LNCAP (cell line): ENCODE measurements around the gene PKIG.

ENCODE experiments used
- TF ChIP-seq, protein P1 (sequence below): fragments of 450-650 bp; IDR thresholded peaks from 2 replicates; pipeline ENCODE4 v1.5.1; 2017; ENCODE audit warnings: mild to moderate bottlenecking

Gene PKIG

DNA sequence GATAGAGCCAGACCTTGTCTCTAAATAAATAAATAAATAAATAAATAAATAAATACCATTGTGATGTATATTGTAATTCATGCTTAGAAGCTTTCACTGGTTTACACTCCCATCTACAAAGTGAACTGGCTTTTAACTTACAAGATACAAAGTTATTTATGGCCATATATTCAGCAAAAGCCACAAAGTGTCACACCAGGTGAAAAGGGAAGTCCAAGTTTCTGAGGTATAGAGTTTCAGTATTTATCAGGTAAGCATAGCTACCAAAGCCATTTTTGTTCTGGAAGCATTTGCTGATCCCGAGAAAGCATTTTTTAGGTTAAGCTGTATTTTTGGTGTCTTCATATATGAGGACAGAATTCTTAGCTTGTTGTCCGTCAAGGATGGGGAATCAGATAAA lies 22.1 kb upstream of the PKIG start:
- TF ChIP-seq, protein P1, sequence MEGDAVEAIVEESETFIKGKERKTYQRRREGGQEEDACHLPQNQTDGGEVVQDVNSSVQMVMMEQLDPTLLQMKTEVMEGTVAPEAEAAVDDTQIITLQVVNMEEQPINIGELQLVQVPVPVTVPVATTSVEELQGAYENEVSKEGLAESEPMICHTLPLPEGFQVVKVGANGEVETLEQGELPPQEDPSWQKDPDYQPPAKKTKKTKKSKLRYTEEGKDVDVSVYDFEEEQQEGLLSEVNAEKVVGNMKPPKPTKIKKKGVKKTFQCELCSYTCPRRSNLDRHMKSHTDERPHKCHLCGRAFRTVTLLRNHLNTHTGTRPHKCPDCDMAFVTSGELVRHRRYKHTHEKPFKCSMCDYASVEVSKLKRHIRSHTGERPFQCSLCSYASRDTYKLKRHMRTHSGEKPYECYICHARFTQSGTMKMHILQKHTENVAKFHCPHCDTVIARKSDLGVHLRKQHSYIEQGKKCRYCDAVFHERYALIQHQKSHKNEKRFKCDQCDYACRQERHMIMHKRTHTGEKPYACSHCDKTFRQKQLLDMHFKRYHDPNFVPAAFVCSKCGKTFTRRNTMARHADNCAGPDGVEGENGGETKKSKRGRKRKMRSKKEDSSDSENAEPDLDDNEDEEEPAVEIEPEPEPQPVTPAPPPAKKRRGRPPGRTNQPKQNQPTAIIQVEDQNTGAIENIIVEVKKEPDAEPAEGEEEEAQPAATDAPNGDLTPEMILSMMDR: no peak

DNA sequence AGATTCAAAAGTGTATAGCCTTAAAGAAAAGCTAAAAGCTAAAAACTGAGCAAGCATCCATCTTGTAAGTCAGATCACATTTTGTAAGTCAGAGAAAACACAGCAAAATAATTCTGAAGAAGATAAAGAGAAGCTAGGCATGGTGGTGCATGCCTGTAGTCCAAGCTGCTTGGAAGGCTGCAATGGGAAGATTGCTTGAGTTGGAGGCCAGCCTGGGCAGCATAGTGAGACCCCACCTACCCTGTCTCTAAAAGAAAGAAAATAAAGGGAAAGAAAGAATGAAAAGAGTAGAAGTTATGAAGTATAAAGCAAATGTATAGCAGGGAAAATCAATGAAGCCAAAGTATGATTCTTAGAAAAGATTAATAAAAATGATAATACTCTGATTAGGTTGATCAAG lies 20.5 kb upstream of the PKIG start:
- TF ChIP-seq, protein P1: no peak

DNA sequence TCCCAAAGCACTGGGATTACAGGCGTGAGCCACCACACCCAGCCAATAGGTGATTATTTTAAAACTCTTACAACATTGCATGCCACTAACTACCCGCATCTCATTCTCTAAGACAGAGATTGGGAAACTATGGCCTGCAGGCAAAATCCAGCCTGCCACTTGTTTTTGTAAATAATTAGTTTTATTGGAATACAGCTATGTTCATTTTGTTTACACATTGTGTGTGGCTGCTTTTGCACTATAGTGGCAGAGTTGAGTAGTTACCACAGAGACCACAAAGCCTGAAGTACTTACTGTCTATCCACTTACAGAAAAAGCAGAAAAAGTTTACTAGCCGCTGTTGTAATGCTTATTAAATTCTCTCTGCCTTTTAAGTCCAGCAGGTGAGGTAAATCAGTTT lies 16.4 kb upstream of the PKIG start:
- TF ChIP-seq, protein P1: no peak

DNA sequence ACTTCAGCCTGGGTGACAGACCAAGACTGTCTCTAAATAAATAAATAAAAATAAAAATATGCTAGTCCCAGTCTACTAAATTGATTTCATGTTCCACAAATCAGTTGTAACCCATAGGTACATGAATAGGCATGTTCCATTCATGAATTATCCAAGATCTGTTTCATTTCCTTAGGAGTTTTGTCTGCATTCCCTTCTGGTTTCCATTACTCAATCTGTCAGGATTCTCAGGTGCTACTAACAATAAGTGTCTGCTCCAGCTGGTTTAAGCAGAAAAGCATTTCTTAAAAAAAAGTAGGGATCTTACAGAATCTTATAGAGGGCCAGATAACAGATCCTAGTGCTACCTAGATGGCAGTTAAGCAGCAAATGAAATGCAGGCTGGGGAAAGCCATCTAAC lies 15.6 kb upstream of the PKIG start:
- TF ChIP-seq, protein P1: no peak

GRCh38 chr20:44570367-44570766 lies 12.0 kb upstream of the PKIG start:
- TF ChIP-seq, protein P1: no peak

DNA sequence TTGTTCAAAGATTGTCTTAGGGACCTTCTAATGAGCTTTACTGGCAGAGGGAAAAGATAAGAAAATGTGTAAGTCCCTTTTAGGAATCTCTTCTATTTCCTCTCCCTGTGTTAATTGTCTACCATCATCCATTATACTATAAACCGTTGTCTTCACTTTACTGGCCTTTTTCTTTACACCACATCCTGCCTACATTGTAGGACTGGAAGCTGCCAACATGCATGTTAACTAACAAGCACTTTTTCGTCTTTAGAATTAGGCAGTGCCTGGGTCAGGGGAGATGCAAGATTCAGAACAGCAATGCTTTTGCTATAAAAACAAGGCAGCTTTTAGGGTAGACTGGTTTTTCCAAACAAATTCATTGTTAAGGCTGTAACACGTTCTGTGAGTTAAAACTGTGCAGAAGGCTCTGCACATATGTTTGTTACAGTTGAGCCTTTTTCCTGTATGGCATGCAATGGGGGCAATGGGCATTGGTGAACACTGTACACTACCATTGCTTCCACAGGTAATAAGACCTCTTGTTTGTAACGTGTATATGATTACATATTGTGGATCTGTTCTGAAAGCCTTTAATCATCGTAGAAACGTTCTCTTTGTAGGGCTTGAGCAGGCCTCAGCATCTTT lies 10.9 kb upstream of the PKIG start:
- TF ChIP-seq, protein P1: no peak

DNA sequence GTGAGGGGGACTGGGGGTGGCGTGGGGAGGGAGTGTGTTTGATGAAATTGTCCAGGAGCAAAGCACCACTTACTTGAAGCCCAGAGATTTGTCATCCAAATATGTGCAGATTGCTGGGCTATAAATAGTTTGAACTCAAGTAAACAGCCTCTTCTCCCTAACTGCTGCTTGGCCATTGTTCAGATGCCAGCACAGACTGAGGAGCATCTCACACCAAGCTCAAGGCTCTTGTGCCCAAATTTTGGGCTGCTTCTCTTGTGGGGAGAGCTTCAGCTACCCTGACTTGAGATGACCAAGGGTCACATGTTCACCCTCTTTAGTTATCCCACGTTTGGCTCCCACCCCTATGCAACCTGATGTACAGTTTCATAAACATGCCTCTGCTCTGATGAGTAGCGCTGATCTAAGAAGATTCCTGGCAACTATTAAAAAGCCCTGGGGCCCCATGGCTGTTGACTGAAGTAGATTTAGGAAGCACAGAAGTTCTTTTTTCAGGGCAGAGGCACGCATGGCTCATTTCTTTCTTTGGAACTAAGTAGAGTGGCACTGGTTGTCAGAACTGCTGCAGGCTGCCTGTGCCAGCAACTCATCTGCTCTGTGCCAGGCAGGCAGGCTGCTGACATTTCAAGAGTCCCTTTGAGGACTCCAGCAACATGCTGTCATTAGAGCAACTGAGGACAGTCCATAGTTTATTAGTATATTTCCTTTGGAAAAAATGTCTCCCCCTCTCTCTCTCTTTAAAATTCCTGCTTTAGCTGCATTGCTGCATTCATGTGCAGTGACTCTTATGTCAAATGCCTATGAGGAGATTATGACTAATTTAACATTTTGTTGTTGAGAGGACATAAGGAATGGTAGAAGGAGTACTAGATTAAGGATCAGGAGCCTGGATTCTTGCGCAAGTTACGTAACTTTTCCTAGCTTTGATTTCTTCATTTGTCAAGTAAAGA lies 9.6 kb upstream of the PKIG start:
- TF ChIP-seq, protein P1: no peak
